Small intestine (tissue), 7 donors: ENCODE measurements around the gene MAP4K4. TPM values are rescaled to one million over a fixed set of nuclear protein-coding genes. Genes with fewer than 3 reads are reported as not detected.

ENCODE experiments used
- DNase-seq, 2 donors: peaks; one replicate each; pipeline versions ENCODE4 v3.0.0 to v3.0.0-alpha.2; 2013
- FAIRE-seq: peaks from 2 replicates; lab custom pipeline; 2012; peaks lifted over from hg19 to GRCh38; lab: Jason Lieb, UNC
- H3K27ac ChIP-seq, 3 donors: one replicate each; pipeline ENCODE4 v1.5.1; 2013; ENCODE audit warnings: low read length in 2 of 3, mild to moderate bottlenecking in 2 of 3, control low read depth in 1 of 3, inconsistent platforms in 1 of 3, low read depth in 1 of 3, moderate library complexity in 1 of 3
- H3K27me3 ChIP-seq, 3 donors: one replicate each; pipeline ENCODE4 v1.6.1; 2013; ENCODE audit warnings: low read length in 3 of 3, inconsistent platforms in 1 of 3; ENCODE audit not compliant: control insufficient read depth in 3 of 3, insufficient read depth in 3 of 3
- H3K36me3 ChIP-seq, 3 donors: one replicate each; pipeline ENCODE4 v1.6.1; 2013; ENCODE audit warnings: low read length in 3 of 3, inconsistent platforms in 1 of 3, low read depth in 1 of 3, mild to moderate bottlenecking in 1 of 3, moderate library complexity in 1 of 3; ENCODE audit not compliant: control insufficient read depth in 3 of 3, insufficient read depth in 2 of 3
- H3K4me1 ChIP-seq, 3 donors: one replicate each; pipeline ENCODE4 v1.6.1; 2013; ENCODE audit warnings: low read length in 2 of 3, inconsistent platforms in 1 of 3, low read depth in 1 of 3, mild to moderate bottlenecking in 1 of 3, moderate library complexity in 1 of 3; ENCODE audit not compliant: control insufficient read depth in 3 of 3, insufficient read depth in 2 of 3
- H3K4me3 ChIP-seq, 3 donors: one replicate each; pipeline ENCODE4 v1.5.1; 2013; ENCODE audit warnings: low read length in 3 of 3, control low read depth in 1 of 3, inconsistent platforms in 1 of 3, low read depth in 1 of 3, mild to moderate bottlenecking in 1 of 3, moderate library complexity in 1 of 3
- H3K9me3 ChIP-seq, 2 donors: one replicate each; pipeline ENCODE4 v1.6.1; 2013; ENCODE audit warnings: low read depth in 1 of 2, low read length in 1 of 2; ENCODE audit not compliant: control insufficient read depth in 2 of 2, insufficient read depth in 1 of 2
- WGBS, 3 donors: extraction: QIAGEN DNeasy Blood & Tissue Kit; methylation state at CpG; one replicate each; pipeline ENCODE4 v1.1.7; 2013; 5-methylcytosine and 5-hydroxymethylcytosine counted together
- polyA plus RNA-seq, 4 donors: library from polyadenylated mRNA; stranded (reverse) in 3 of 4; unstranded in 1 of 4; fragments of 200-250 nt in 3 of 4; fragments of 120-200 nt in 1 of 4; gene quantifications; one replicate each; pipeline versions ENCODE4 v1.2.1 to v1.2.3, GENCODE V29; 2013
- donor health status: healthy with polysubstance abuse.
- donor health status: control.
- donor health status: control.
- donor health status: Bipolar disorder and iron deficiency.
- donor health status: healthy.

The MAP4K4 gene
- polyA plus RNA-seq, 4 donors: 8.5 to 26.5 (median 13.8) TPM

GRCh38 chr2:101710036-101710435, 12.5 kb downstream of the MAP4K4 start:
- no peak for DNase-seq

GRCh38 chr2:101710471-101711318, 13.2 kb downstream of the MAP4K4 start:
- no peak for FAIRE-seq
- no peaks in the 10 kb centered on the region for H3K9me3 ChIP-seq
- peaks cover 0 to 14% (median 6%) of the 10 kb centered on the region in 3 donors for H3K4me1 ChIP-seq
- no peak overlapping the region for H3K27ac ChIP-seq
- H3K4me3 ChIP-seq: no peak overlapping the region
- WGBS, 3 donors: 48 to 51% (median 49%) methylated on average over 7 of the region's 7 CpGs
- no peaks in the 10 kb centered on the region for H3K36me3 ChIP-seq
- peak in 1 of 2 donors; percentile 58 for DNase-seq
- H3K27me3 ChIP-seq: no peaks in the 10 kb centered on the region

More at GRCh38 chr2:101710036-101710435, 12.5 kb downstream of the MAP4K4 start:
- 48 to 64% (median 55%) methylated on average over 1 of the region's 1 CpG for WGBS, 3 donors
- Histone ChIP-seq H3K27me3 (no peaks in the 10 kb centered on the region), H3K27ac (no peak overlapping the region), H3K9me3 (no peaks in the 10 kb centered on the region), H3K4me1 (peaks cover 0 to 14% (median 6%) of the 10 kb centered on the region in 3 donors), H3K4me3 (no peak overlapping the region), H3K36me3 (no peaks in the 10 kb centered on the region)
- no peak for FAIRE-seq

GRCh38 chr2:101714118-101714517, 16.6 kb downstream of the MAP4K4 start:
- Histone ChIP-seq H3K9me3 (no peaks in the 10 kb centered on the region), H3K4me3 (no peak overlapping the region), H3K27ac (no peak overlapping the region), H3K36me3 (no peaks in the 10 kb centered on the region), H3K27me3 (no peaks in the 10 kb centered on the region), H3K4me1 (peaks cover 0 to 23% (median 6%) of the 10 kb centered on the region in 3 donors)
- no peak for FAIRE-seq
- no peak for DNase-seq
- WGBS, 3 donors: 75 to 85% (median 83%) methylated on average over 3 of the region's 3 CpGs

GRCh38 chr2:101717071-101717845, 19.8 kb downstream of the MAP4K4 start:
- Histone ChIP-seq H3K9me3 (no peaks in the 10 kb centered on the region), H3K4me1 (peaks cover 0 to 8% (median 0%) of the 10 kb centered on the region in 3 donors), H3K36me3 (no peaks in the 10 kb centered on the region), H3K4me3 (no peak overlapping the region), H3K27ac (no peak overlapping the region), H3K27me3 (no peaks in the 10 kb centered on the region)
- 70 to 79% (median 73%) methylated on average over 9 of the region's 9 CpGs for WGBS, 3 donors
- DNase-seq: peak in 1 of 2 donors; percentile 29
- no peak for FAIRE-seq

GRCh38 chr2:101718479-101718878, 21.0 kb downstream of the MAP4K4 start:
- Histone ChIP-seq H3K4me1 (peaks cover 0 to 8% (median 0%) of the 10 kb centered on the region in 3 donors), H3K4me3 (no peak overlapping the region), H3K27ac (peak overlapping the region in 1 of 3 donors; percentile 29), H3K9me3 (no peaks in the 10 kb centered on the region), H3K27me3 (no peaks in the 10 kb centered on the region), H3K36me3 (no peaks in the 10 kb centered on the region)
- no peak for DNase-seq
- WGBS, 3 donors: 75 to 100% (median 78%) methylated on average over 1 of the region's 1 CpG
- FAIRE-seq: no peak

- 86 to 95% (median 90%) methylated on average over 1 of the region's 1 CpG for WGBS, 3 donors
Measured at GRCh38 chr2:101718993-101719571, 21.6 kb downstream of the MAP4K4 start.

GRCh38 chr2:101720732-101721131, 23.2 kb downstream of the MAP4K4 start:
- FAIRE-seq: no peak
- DNase-seq: no peak
- WGBS, 3 donors: 96 to 100% (median 96%) methylated on average over 1 of the region's 1 CpG
- H3K4me1 ChIP-seq: peaks cover 0 to 12% (median 0%) of the 10 kb centered on the region in 3 donors
- no peaks in the 10 kb centered on the region for H3K36me3 ChIP-seq
- no peaks in the 10 kb centered on the region for H3K9me3 ChIP-seq
- no peak overlapping the region for H3K27ac ChIP-seq
- H3K4me3 ChIP-seq: no peak overlapping the region
- H3K27me3 ChIP-seq: no peaks in the 10 kb centered on the region

More at GRCh38 chr2:101718993-101719571, 21.6 kb downstream of the MAP4K4 start:
- H3K4me1 ChIP-seq: peaks cover 0 to 10% (median 0%) of the 10 kb centered on the region in 3 donors
- H3K27ac ChIP-seq: peak overlapping the region in 1 of 3 donors; percentile 29
- no peaks in the 10 kb centered on the region for H3K36me3 ChIP-seq
- no peaks in the 10 kb centered on the region for H3K9me3 ChIP-seq
- H3K4me3 ChIP-seq: no peak overlapping the region
- H3K27me3 ChIP-seq: no peaks in the 10 kb centered on the region
- DNase-seq: no peak
- FAIRE-seq: no peak

GRCh38 chr2:101722864-101723263, 25.4 kb downstream of the MAP4K4 start:
- Histone ChIP-seq H3K4me1 (peaks cover 0 to 10% (median 0%) of the 10 kb centered on the region in 3 donors), H3K27me3 (no peaks in the 10 kb centered on the region), H3K9me3 (no peaks in the 10 kb centered on the region)

More at GRCh38 chr2:101722864-101723263, 25.4 kb downstream of the MAP4K4 start:
- no peak for FAIRE-seq
- no peak overlapping the region for H3K27ac ChIP-seq
- no peak overlapping the region for H3K4me3 ChIP-seq
- H3K36me3 ChIP-seq: no peaks in the 10 kb centered on the region
- no peak for DNase-seq
- WGBS, 3 donors: 73 to 93% (median 85%) methylated on average over 4 of the region's 4 CpGs
